HG03457 (cell line): ENCODE results near the gene AKR1C4.

Experiments used
- ATAC-seq: cut with Tn5 transposase; IDR thresholded peaks from one replicate; pipeline ENCODE4 v1.9.1; 2021; ENCODE audit warnings: moderate number of reproducible peaks; ENCODE audit not compliant: unreplicated experiment

AKR1C4 gene

DNA sequence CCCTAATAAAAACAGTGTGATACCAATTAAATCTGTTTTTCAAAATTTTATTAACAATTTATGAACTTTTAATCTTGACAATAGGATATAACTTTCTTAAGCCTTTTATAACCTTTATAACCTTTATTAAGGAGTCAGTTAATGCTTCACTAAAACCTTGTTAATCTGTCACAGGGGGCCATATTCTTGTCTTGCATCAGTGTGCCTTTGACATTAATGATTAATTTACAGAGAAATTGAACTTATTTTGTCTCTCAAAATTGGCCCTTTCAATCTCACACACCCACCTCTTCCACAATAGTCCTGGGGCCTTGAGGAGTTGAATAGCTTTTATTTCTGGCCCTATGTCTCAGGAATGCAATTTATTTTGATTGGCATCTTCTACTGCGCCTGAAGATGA, 68.5 kb downstream of the AKR1C4 start:
- no peak for ATAC-seq

DNA sequence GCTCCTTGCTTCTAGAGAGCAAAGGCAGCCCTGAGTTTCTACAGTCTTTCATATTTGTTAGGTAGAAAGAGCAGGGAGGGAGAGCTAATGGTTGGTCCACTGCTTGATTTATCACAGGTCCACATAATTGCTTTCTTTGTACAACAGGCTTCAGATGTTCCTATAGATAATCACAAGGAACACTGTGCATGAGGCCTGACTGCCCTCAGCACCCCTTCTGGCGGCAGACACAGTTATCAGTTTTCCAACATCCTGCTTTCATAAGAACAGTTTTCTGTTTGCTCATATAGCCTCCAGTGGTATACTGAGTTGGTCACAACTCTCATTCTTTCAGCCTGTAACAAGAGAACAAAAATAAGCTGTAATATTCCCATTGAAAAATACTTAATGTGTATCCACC, 69.7 kb downstream of the AKR1C4 start:
- no peak for ATAC-seq

DNA sequence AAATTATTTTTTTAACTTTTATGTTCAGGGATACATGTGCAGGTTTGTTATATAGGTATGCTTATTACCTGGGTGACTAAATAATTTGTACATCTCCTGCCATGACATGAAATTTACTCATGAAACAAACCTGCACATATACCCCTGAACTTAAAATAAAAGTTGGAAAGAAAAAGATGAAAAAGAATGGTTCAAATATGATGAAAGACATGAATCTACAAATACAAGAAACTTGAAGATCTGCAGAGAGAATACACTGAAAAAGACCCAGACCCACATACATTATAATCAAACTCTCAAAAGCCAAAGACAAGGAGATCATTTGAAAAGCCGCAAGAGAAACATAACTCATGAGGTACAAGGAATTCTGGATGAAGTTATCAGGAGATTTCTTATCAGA, 70.2 kb downstream of the AKR1C4 start:
- no peak for ATAC-seq

DNA sequence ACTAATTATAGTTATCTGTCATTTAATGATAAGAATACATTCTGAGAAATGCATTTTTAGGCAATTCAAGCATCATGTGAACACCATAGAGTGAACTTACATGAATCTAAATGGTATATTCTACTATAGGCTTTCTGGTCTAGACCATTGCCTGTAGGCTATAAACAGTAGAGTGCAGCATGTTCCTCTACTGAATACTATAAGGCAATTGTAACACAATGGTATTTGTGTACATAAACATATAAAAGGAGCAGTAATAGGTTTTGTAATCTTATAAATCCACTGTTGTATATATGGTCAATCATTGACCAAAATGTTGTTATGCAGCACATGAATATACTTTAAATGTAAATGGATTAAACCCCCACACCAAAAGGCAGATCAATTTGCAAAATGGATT, 71.6 kb downstream of the AKR1C4 start:
- no peak for ATAC-seq
